Stomach smooth muscle (tissue), 2 donors: ENCODE measurements around the gene OBP2A.

ENCODE experiments used
- H3K27ac ChIP-seq: one replicate; pipeline ENCODE4 v1.7.0; 2013; ENCODE audit warnings: mild to moderate bottlenecking, low read length, inconsistent platforms
- H3K27me3 ChIP-seq, 2 donors: one replicate each; pipeline ENCODE4 v1.7.0; 2013; ENCODE audit warnings: low read length in 2 of 2; ENCODE audit not compliant: insufficient read depth in 2 of 2, control insufficient read depth in 1 of 2
- H3K36me3 ChIP-seq, 2 donors: one replicate each; pipeline ENCODE4 v1.7.0; 2013; ENCODE audit warnings: low read length in 2 of 2; ENCODE audit not compliant: control insufficient read depth in 2 of 2, insufficient read depth in 2 of 2
- H3K4me1 ChIP-seq: one replicate; pipeline ENCODE4 v1.7.0; 2013; ENCODE audit warnings: low read length; ENCODE audit not compliant: control insufficient read depth, insufficient read depth
- H3K4me3 ChIP-seq, 2 donors: one replicate each; pipeline ENCODE4 v1.7.0; 2013; ENCODE audit warnings: low read length in 2 of 2
- H3K9ac ChIP-seq, 2 donors: one replicate each; pipeline ENCODE4 v1.7.0; 2013; ENCODE audit warnings: low read length in 2 of 2, mild to moderate bottlenecking in 1 of 2
- H3K9me3 ChIP-seq, 2 donors: one replicate each; pipeline ENCODE4 v1.7.0; 2013; ENCODE audit warnings: low read length in 2 of 2; ENCODE audit not compliant: control insufficient read depth in 2 of 2
- donor health status: healthy.
- donor health status: Pancreatic carcinoma.

Gene OBP2A

DNA sequence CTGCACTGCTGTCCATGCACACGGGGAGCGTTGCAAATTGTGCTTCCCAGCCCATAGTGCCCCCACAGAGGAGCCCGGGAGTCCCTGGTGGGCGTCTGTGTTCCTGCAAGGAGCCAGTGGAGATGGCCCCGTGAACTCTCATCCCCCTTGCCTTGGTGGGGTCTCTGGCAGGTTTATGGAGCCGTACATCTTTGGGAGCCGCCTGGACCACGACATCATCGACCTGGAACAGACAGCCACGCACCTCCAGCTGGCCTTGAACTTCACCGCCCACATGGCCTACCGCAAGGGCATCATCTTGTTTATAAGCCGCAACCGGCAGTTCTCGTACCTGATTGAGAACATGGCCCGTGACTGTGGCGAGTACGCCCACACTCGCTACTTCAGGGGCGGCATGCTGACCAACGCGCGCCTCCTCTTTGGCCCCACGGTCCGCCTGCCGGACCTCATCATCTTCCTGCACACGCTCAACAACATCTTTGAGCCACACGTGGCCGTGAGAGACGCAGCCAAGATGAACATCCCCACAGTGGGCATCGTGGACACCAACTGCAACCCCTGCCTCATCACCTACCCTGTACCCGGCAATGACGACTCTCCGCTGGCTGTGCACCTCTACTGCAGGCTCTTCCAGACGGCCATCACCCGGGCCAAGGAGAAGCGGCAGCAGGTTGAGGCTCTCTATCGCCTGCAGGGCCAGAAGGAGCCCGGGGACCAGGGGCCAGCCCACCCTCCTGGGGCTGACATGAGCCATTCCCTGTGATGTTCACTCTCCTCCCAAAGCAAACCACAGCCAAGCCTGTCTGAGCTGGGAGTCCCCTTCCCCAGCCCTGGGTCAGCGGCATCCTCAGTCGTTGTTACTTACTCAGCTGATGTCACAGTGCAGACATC lies 42.3 kb upstream of the OBP2A start:
- Histone ChIP-seq H3K9ac (no peak overlapping the region), H3K27me3 (peaks cover 0 to 2% of the 10 kb centered on the region in 2 donors), H3K4me1 (peaks cover 27% of the 10 kb centered on the region), H3K27ac (no peak overlapping the region), H3K9me3 (no peaks in the 10 kb centered on the region), H3K36me3 (peaks cover 8 to 25% of the 10 kb centered on the region in 2 donors), H3K4me3 (no peak overlapping the region)

DNA sequence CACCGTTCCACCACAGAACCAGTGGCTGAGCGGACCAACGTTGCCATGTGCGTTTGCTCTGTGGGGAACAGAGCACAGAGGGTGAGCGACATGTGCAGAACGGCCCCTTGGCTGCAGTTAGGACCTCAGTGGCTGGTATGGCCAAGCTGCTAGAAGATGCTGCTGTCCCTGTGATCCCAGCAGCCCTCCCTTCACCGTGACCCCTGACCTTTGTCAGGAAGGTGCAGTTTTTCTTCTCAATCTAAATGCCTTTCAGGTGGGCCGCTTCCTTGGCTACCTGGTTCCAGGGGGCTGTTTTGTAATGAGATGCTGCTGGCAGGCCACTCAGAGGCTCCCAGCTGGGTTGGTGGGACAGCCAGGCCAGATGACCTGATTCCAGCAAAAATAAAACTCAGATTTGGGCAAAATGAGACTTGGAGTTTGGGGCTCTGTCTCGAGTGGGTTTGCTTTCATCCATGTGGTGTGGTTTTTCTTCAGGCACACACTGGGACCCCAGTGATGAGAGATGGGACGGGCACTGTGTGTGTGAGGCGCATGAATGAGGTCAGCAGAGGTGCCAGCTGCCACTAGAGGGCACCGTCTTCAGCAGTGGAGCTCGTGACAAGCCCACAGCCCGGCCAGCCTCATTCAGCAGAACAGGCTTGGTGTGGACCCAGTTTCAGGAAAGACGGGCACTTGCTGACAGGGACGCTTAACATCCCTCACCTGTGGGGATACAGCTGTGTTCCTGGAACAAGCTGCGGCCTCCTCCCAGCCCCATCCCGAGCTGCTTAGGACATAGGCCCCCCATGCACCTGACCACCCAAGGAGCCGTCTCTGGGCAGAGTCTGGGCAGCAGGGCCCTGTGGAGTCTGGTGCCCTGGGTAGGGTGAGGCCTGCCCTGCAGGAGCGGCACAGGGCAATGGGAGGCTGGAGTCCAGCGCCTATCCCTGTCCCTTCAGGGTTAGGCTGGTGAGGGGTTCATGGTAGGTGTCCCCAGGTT lies 41.4 kb upstream of the OBP2A start:
- peaks cover 0 to 2% of the 10 kb centered on the region in 2 donors for H3K27me3 ChIP-seq
- H3K36me3 ChIP-seq, result peaks cover 8 to 25% of the 10 kb centered on the region in 2 donors
- H3K4me3 ChIP-seq, result no peak overlapping the region
- H3K9me3 ChIP-seq, result no peaks in the 10 kb centered on the region
- H3K4me1 ChIP-seq, result peaks cover 22% of the 10 kb centered on the region
- H3K27ac ChIP-seq, result no peak overlapping the region
- H3K9ac ChIP-seq, result no peak overlapping the region

DNA sequence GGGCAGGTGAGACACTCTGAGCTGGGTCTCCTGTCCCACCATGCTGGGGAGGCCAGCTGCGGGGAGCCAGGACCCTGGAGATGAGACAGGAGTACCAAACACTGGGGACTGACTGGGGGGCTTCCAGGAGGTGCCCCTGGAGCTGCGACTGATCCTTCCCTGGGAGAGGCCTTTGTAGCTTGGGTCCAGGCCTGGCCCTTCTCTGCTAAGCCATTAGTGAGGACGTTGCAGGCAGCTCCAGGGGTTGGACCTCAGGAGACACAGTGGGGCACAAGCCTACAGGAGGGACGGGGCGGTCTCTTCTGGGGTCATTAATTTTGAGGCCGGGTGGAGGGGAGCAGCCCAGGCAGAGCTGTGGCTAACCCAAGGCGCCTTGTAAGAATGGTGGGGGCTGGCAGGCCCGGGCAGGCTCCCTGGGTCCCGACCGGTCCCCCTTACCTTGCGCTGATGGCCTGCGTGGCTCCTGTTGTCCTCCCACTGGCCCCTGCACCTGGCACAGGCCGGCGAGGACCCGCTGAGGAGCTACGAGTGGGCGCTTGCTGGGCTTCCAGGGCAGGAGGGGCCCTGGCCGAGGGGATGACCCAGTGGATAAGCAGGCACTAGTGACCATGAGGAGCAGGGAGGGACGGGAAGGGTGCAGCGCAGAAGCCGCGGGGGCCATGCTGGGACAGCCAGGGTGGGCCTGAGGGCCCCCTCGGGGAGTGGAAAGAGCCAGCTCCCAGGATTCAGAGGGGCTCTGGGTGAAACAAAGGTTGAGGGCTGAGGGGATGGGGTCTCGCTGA lies 40.3 kb upstream of the OBP2A start:
- Histone ChIP-seq H3K27me3 (peaks cover 0 to 2% of the 10 kb centered on the region in 2 donors), H3K36me3 (peaks cover 8 to 25% of the 10 kb centered on the region in 2 donors), H3K9me3 (no peaks in the 10 kb centered on the region)

DNA sequence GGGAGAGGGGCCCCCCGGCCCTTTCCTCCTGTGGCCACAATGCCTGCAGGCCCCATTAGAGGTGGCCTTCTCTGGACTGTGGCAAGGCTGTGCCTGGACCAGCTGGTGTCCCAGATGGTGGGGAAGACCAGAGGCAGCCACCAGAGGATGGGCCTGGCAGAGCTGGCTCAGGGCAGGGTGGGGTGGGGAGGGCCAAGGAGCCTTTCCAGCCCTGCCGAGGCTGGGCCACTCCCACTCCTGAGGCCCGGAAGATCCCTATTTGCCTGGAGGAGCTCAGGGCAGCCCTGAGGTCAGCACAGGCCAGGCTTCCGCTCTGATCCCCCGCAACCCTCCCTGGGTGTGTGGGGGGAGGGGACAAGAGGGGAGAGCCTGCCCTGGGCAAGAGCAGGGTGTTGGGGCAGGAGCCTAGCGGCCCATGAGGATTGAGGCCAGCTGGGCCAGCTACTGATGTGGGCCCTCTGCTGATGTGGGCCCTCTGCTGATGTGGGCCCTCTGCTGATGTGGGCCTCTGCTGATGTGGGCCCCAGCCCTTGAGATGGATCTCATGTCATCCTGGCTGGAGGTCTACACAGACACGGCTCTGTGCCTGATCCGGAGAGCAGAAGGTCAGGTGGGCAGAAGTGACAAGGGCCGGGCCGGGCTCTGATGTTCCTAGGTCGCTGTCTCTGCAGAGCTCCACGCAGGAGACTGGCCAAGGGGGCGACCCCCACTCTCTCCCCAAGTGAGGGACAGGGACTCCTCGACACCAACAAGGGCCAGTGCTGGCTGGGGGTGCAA lies 39.4 kb upstream of the OBP2A start:
- no peak overlapping the region for H3K4me3 ChIP-seq
- H3K9ac ChIP-seq, result no peak overlapping the region
- no peak overlapping the region for H3K27ac ChIP-seq
- H3K4me1 ChIP-seq, result peaks cover 9% of the 10 kb centered on the region
- H3K36me3 ChIP-seq, result peaks cover 8 to 25% of the 10 kb centered on the region in 2 donors
- H3K27me3 ChIP-seq, result peaks cover 0 to 2% of the 10 kb centered on the region in 2 donors
- no peaks in the 10 kb centered on the region for H3K9me3 ChIP-seq

More for the DNA sequence above, 40.3 kb upstream of the OBP2A start:
- no peak overlapping the region for H3K27ac ChIP-seq
- H3K4me3 ChIP-seq, result no peak overlapping the region
- H3K9ac ChIP-seq, result no peak overlapping the region
- peaks cover 15% of the 10 kb centered on the region for H3K4me1 ChIP-seq

DNA sequence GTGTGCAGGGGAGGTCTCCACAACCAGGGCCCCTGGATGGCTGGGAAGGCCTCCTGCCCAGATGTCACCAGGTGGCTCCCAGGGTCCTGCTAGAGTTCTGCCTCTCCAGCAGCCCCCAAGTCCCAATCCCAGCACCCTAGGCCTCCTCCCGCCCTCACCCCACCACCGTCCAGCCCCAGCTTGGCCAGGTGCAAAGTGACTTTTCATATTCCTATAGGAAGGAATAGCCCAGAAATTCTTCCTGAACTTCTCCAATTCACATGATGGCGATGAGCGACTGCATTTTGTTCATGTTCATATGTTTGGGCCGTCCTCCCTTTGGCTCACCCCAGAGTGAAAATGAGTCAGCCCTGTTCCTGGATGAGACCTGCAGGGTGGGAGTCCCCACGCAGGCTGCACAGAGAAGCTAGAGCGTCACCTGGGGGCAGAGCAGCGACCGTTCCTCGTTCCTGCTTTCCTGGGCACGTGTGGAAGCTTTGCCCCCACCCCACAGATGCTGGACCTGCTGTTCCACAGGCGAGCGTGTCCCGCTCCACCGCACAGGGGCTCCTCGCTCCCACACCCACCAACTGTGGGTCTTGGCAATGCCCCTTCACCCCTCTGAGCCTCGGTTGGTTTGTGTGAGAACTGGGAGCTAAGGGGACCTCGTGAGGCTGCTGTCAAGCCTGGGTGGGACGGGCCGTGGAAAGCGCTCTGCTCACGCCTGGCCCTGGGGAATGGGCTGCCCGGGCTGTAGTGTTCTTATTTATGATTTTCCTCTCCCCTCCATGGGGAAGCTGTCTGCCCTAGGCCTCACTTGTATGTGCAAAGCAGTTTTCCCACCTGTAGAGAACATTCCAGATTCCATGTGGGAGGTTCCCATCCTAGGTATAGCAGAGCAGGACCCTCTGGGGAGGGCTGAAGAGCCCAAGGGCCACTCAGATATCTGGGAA lies 38.6 kb upstream of the OBP2A start:
- H3K4me3 ChIP-seq, result no peak overlapping the region
- peaks cover under 1% of the 10 kb centered on the region for H3K4me1 ChIP-seq
- H3K9me3 ChIP-seq, result no peaks in the 10 kb centered on the region
- no peak overlapping the region for H3K27ac ChIP-seq
- peaks cover 8 to 22% of the 10 kb centered on the region in 2 donors for H3K36me3 ChIP-seq
- no peak overlapping the region for H3K9ac ChIP-seq
- peaks cover 0 to 2% of the 10 kb centered on the region in 2 donors for H3K27me3 ChIP-seq

DNA sequence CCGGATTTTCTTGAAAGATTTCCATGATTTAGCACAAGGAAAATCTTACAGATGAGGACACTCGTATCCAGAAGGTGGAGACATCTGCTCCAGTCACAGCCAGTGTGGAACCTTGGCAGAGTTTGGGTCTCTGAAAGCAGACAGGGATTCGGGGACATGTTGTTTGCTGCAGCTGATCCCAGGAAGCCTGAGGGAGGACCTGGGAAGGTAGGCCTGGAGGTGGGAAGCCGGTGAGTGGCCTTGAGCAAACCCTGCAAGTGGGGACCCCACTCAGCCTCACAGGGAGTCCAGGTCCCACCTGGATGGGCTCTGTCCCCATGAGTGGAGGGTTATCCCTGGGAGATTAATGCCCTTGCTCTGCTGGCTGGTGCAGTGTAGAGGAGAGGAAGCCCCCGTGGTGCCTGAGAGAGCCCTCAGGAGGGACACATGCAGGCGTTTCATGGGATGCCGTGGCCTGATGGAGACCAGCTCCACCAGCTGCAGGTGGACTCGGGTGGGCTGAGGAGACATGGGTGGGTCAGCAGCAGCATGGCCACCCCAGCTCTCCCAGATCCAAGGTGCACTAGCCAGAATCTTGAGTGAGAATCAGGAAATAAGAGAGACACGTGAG lies 37.6 kb upstream of the OBP2A start:
- H3K9me3 ChIP-seq, result no peaks in the 10 kb centered on the region
- no peak overlapping the region for H3K4me3 ChIP-seq
- H3K4me1 ChIP-seq, result no peaks in the 10 kb centered on the region
- H3K9ac ChIP-seq, result no peak overlapping the region
- no peak overlapping the region for H3K27ac ChIP-seq
- peaks cover 0 to 2% of the 10 kb centered on the region in 2 donors for H3K27me3 ChIP-seq
- peaks cover 8 to 15% of the 10 kb centered on the region in 2 donors for H3K36me3 ChIP-seq

DNA sequence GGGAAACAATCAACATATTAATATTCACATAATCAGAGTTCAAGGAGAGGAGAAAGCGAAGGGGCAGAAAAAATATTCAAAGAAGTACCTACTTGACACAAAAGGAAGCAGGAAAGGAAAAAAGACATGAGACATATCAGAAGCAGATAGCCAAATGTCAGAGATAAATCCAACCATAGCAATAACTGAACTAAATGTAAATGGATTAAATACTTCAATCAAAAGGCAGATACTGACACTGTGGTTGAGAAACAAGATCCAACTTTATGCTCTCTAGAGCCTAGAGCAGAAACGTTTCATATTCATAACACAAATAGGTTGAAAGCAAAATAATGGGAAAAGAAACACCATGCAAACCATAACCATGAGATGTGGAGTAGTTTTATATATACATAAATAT lies 36.5 kb upstream of the OBP2A start:
- H3K4me1 ChIP-seq, result no peaks in the 10 kb centered on the region
- H3K4me3 ChIP-seq, result no peak overlapping the region
- no peak overlapping the region for H3K9ac ChIP-seq
- H3K27me3 ChIP-seq, result peaks cover 0 to 2% of the 10 kb centered on the region in 2 donors
- no peak overlapping the region for H3K27ac ChIP-seq
- H3K36me3 ChIP-seq, result peaks cover 0 to 5% of the 10 kb centered on the region in 2 donors
- H3K9me3 ChIP-seq, result no peaks in the 10 kb centered on the region

DNA sequence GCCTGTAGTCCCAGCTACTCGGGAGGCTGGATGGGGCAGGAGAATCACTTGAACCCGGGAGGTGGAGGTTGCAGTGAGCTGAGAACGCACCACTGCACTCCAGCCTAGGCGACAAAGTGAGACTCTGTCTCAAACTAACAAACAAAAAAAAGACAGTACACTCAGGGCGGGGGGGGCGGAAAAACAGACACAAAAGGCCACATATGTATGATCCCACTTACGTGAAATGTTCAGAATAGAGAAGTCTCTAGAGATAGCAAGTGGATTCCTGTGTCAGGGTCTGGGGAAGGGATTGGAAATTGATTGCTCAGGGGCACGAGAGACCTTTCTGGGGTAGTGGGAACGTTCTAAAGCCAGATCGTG lies 33.7 kb upstream of the OBP2A start:
- Histone ChIP-seq H3K4me1 (no peaks in the 10 kb centered on the region), H3K36me3 (no peaks in the 10 kb centered on the region), H3K9ac (no peak overlapping the region), H3K9me3 (no peaks in the 10 kb centered on the region), H3K4me3 (no peak overlapping the region), H3K27ac (no peak overlapping the region), H3K27me3 (peaks cover 0 to 2% of the 10 kb centered on the region in 2 donors)

DNA sequence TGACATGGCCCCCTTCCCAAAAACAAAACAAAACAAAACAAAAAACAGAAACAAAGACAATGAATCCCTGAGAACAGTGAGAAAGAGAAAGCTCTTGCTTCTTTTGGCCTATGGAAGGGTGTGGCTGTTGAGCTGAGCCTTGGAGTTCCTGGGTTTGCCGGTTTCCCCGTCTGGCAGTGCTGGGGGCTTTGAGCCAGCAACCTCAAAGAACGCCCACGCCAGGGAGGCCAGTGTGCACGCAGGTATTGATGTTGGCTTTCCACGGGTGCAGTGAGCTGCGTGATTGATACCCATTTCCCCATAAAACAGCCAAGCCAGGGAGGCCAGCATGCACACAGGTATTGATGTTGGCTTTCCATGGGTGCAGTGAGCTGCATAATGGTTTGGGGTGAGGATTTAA lies 33.0 kb upstream of the OBP2A start:
- no peaks in the 10 kb centered on the region for H3K9me3 ChIP-seq
- peaks cover 0 to 2% of the 10 kb centered on the region in 2 donors for H3K27me3 ChIP-seq

More for the DNA sequence above, 33.0 kb upstream of the OBP2A start:
- no peak overlapping the region for H3K4me3 ChIP-seq
- no peak overlapping the region for H3K27ac ChIP-seq
- H3K9ac ChIP-seq, result no peak overlapping the region
- H3K4me1 ChIP-seq, result no peaks in the 10 kb centered on the region
- H3K36me3 ChIP-seq, result no peaks in the 10 kb centered on the region
